ENCODE data around the gene ENG.
A peak's percentile ranks its signal among the peaks of the same experiment; 100 is the strongest.
"Not testable (repeated sequence)": the region's sequence is repeated elsewhere in the genome, so short reads cannot be mapped to it uniquely, and the experiment has no call there.

The ENG gene

GRCh38 chr9:127884976-127885490 is 30.6 kb upstream of the ENG start:
- ATAC-seq: peak; percentile 41
- Mint-ChIP-seq H3K4me3 (no peak overlapping the region), H3K4me1 (peaks cover 46% of the 10 kb centered on the region), H3K27ac (peak overlapping the region; percentile 57), H3K9me3 (no peaks in the 10 kb centered on the region), H3K27me3 (no peaks in the 10 kb centered on the region), H3K36me3 (peaks cover 51% of the 10 kb centered on the region)

GRCh38 chr9:127884427-127884911 is 30.0 kb upstream of the ENG start:
- Mint-ChIP-seq H3K9me3 (no peaks in the 10 kb centered on the region), H3K4me3 (no peak overlapping the region), H3K4me1 (peaks cover 46% of the 10 kb centered on the region), H3K36me3 (peaks cover 49% of the 10 kb centered on the region), H3K27ac (peak overlapping the region; percentile 57), H3K27me3 (no peaks in the 10 kb centered on the region)
- no peak for ATAC-seq

- no peak overlapping the region for H3K27ac Mint-ChIP-seq
- ATAC-seq: peak; percentile 14
- no peaks in the 10 kb centered on the region for H3K9me3 Mint-ChIP-seq
- H3K4me3 Mint-ChIP-seq: no peak overlapping the region
- peaks cover 50% of the 10 kb centered on the region for H3K4me1 Mint-ChIP-seq
- no peaks in the 10 kb centered on the region for H3K27me3 Mint-ChIP-seq
- peaks cover 49% of the 10 kb centered on the region for H3K36me3 Mint-ChIP-seq
Measured at GRCh38 chr9:127883959-127884358, 29.5 kb upstream of the ENG start.

GRCh38 chr9:127881715-127882114 is 27.3 kb upstream of the ENG start:
- Mint-ChIP-seq H3K27me3 (peaks cover 13% of the 10 kb centered on the region), H3K4me1 (peaks cover 56% of the 10 kb centered on the region), H3K36me3 (peaks cover 33% of the 10 kb centered on the region), H3K27ac (peak overlapping the region; percentile 33)
- ATAC-seq, H3K4me3 Mint-ChIP-seq, H3K9me3 Mint-ChIP-seq: not testable (repeated sequence)

GRCh38 chr9:127880143-127880542 is 25.7 kb upstream of the ENG start:
- Mint-ChIP-seq H3K36me3 (peaks cover 19% of the 10 kb centered on the region), H3K4me1 (peaks cover 42% of the 10 kb centered on the region), H3K4me3 (no peak overlapping the region), H3K27ac (no peak overlapping the region), H3K27me3 (peaks cover 14% of the 10 kb centered on the region), H3K9me3 (no peaks in the 10 kb centered on the region)
- ATAC-seq: no peak

GRCh38 chr9:127878652-127879390 is 24.4 kb upstream of the ENG start:
- H3K36me3 Mint-ChIP-seq: peaks cover 6% of the 10 kb centered on the region
- H3K4me1 Mint-ChIP-seq: peaks cover 29% of the 10 kb centered on the region
- no peak for ATAC-seq
- H3K27me3 Mint-ChIP-seq: peaks cover 14% of the 10 kb centered on the region
- H3K9me3 Mint-ChIP-seq: no peaks in the 10 kb centered on the region
- no peak overlapping the region for H3K27ac Mint-ChIP-seq
- no peak overlapping the region for H3K4me3 Mint-ChIP-seq

- Mint-ChIP-seq H3K27me3 (peaks cover 14% of the 10 kb centered on the region), H3K36me3 (peaks cover 5% of the 10 kb centered on the region), H3K9me3 (no peaks in the 10 kb centered on the region), H3K4me3 (peak overlapping the region; percentile 59), H3K4me1 (peaks cover 29% of the 10 kb centered on the region), H3K27ac (peak overlapping the region; percentile 48)
- ATAC-seq: no peak
Measured at GRCh38 chr9:127878001-127878651, 23.7 kb upstream of the ENG start.

GRCh38 chr9:127877566-127877998 is 23.1 kb upstream of the ENG start, which contains the start of gene AK1:
Gene AK1, minus strand, starts transcription at chr9:127877675. Its CDS starts 3,058 bp downstream, at chr9:127874617.
- Mint-ChIP-seq H3K9me3 (no peaks in the 10 kb centered on the region), H3K27ac (peak within 1 kb of the TSS; percentile 48), H3K4me3 (peak within 1 kb of the TSS; percentile 59), H3K4me1 (peaks cover 23% of the 10 kb centered on the region), H3K36me3 (peaks cover under 1% of the 10 kb centered on the region), H3K27me3 (peaks cover 14% of the 10 kb centered on the region)
- no peak for ATAC-seq

- Mint-ChIP-seq H3K4me3 (peak overlapping the region; percentile 18), H3K9me3 (no peaks in the 10 kb centered on the region), H3K4me1 (peaks cover 17% of the 10 kb centered on the region), H3K27me3 (peaks cover 14% of the 10 kb centered on the region), H3K27ac (no peak overlapping the region), H3K36me3 (no peaks in the 10 kb centered on the region)
- no peak for ATAC-seq
Measured at GRCh38 chr9:127876764-127877562, 22.5 kb upstream of the ENG start.

GRCh38 chr9:127876026-127876763 is 21.7 kb upstream of the ENG start:
- no peaks in the 10 kb centered on the region for H3K36me3 Mint-ChIP-seq
- peaks cover 14% of the 10 kb centered on the region for H3K27me3 Mint-ChIP-seq
- no peak overlapping the region for H3K27ac Mint-ChIP-seq
- no peak overlapping the region for H3K4me3 Mint-ChIP-seq
- no peaks in the 10 kb centered on the region for H3K9me3 Mint-ChIP-seq
- ATAC-seq: no peak
- peaks cover 17% of the 10 kb centered on the region for H3K4me1 Mint-ChIP-seq

- Mint-ChIP-seq H3K27ac (no peak overlapping the region), H3K9me3 (no peaks in the 10 kb centered on the region)
Measured at GRCh38 chr9:127875306-127875966, 21.0 kb upstream of the ENG start.

GRCh38 chr9:127874301-127875221 is 20.1 kb upstream of the ENG start:
- H3K36me3 Mint-ChIP-seq: no peaks in the 10 kb centered on the region
- ATAC-seq: no peak
- H3K9me3 Mint-ChIP-seq: no peaks in the 10 kb centered on the region
- H3K4me1 Mint-ChIP-seq: peaks cover 17% of the 10 kb centered on the region
- H3K27me3 Mint-ChIP-seq: peaks cover 14% of the 10 kb centered on the region
- no peak overlapping the region for H3K27ac Mint-ChIP-seq
- H3K4me3 Mint-ChIP-seq: no peak overlapping the region

More at GRCh38 chr9:127875306-127875966, 21.0 kb upstream of the ENG start:
- Mint-ChIP-seq H3K4me1 (peaks cover 17% of the 10 kb centered on the region), H3K4me3 (no peak overlapping the region), H3K36me3 (no peaks in the 10 kb centered on the region), H3K27me3 (peaks cover 14% of the 10 kb centered on the region)
- no peak for ATAC-seq

- ATAC-seq: no peak
- H3K9me3 Mint-ChIP-seq: no peaks in the 10 kb centered on the region
- H3K4me1 Mint-ChIP-seq: peaks cover 12% of the 10 kb centered on the region
- no peak overlapping the region for H3K4me3 Mint-ChIP-seq
- no peaks in the 10 kb centered on the region for H3K36me3 Mint-ChIP-seq
- H3K27me3 Mint-ChIP-seq: peaks cover 14% of the 10 kb centered on the region
- no peak overlapping the region for H3K27ac Mint-ChIP-seq
Measured at GRCh38 chr9:127873886-127874285, 19.4 kb upstream of the ENG start.
